ENCODE measurements around the gene HSPB7. TPM values are rescaled to one million over a fixed set of nuclear protein-coding genes. Genes with fewer than 3 reads are reported as not detected.

The HSPB7 gene
- total RNA-seq, 1 experiment from 2014 or later: not detected

GRCh38 chr1:15993666-15994065 is 24.2 kb downstream of the HSPB7 start:
- H3K36me3 Mint-ChIP-seq (ENCODE audit: insufficient read depth in 1 of 3, low read depth in 3 of 3): no peaks in the 10 kb centered on the region
- Histone ChIP-seq H4K8ac (replicated peaks; ENCODE audit: insufficient read length, low read depth, low read length) (no peak overlapping the region), H3K4me1 (ENCODE audit: insufficient read depth, low read length) (no peaks in the 10 kb centered on the region), H3K4ac (ENCODE audit: low read depth, low read length) (no peak overlapping the region), H4K91ac (ENCODE audit: insufficient read length, low read depth, low read length) (no peak overlapping the region), H3K18ac (ENCODE audit: insufficient read length, low read depth, low read length) (no peak overlapping the region), H3K9me3 (ENCODE audit: control insufficient read depth, low read depth, low read length) (no peaks in the 10 kb centered on the region), H2BK20ac (ENCODE audit: low read depth, low read length, poor library complexity, severe bottlenecking) (no peak overlapping the region), H2BK5ac (ENCODE audit: insufficient read length, low read length) (no peak overlapping the region), H3T11ph (ENCODE audit: low read length) (no peak overlapping the region), H3K27ac (ENCODE audit: insufficient read length, low read depth, low read length) (no peak overlapping the region), H4K20me1 (ENCODE audit: control insufficient read depth, insufficient read depth, insufficient read length) (no peaks in the 10 kb centered on the region), H2AFZ (ENCODE audit: low read length) (no peak overlapping the region), H4K5ac (ENCODE audit: insufficient read length, low read depth, low read length) (no peak overlapping the region), H3K14ac (ENCODE audit: insufficient read depth, low read length) (no peak overlapping the region), H2BK12ac (ENCODE audit: insufficient read length, low read depth, low read length) (no peak overlapping the region), H3K27me3 (ENCODE audit: insufficient read depth, low read length) (no peaks in the 10 kb centered on the region), H2BK15ac (ENCODE audit: low read depth, low read length) (no peak overlapping the region), H3K79me2 (ENCODE audit: insufficient read depth, low read length) (no peaks in the 10 kb centered on the region), H3K23ac (ENCODE audit: insufficient read length, low read depth, low read length) (no peak overlapping the region), H3K23me2 (ENCODE audit: insufficient read length, low read depth, low read length, poor library complexity, severe bottlenecking) (no peaks in the 10 kb centered on the region), H3K4me2 (ENCODE audit: insufficient read depth, insufficient read length, low read length) (no peak overlapping the region), H3K9ac (ENCODE audit: extremely low read depth, insufficient read length, low read length) (no peak overlapping the region), H2BK120ac (ENCODE audit: low read depth, low read length, poor library complexity, severe bottlenecking) (no peak overlapping the region), H3K56ac (ENCODE audit: insufficient read length, low read depth, low read length) (no peak overlapping the region), H2AK5ac (ENCODE audit: insufficient read length, low read length) (no peak overlapping the region), H3K79me1 (ENCODE audit: insufficient read depth, low read depth, low read length, poor library complexity, severe bottlenecking) (no peaks in the 10 kb centered on the region)
- H3K4me3 Mint-ChIP-seq: no peak overlapping the region
- no CpG with 5 or more reads among the region's 15 CpGs for WGBS (ENCODE audit: extremely low coverage, insufficient read length, low lambda C conversion rate)
- no peaks in the 10 kb centered on the region for H3K9me3 Mint-ChIP-seq
- no peak overlapping the region for H3K27ac Mint-ChIP-seq
- H3K27me3 Mint-ChIP-seq (ENCODE audit: low read depth): peaks cover 14% of the 10 kb centered on the region
- H3K4me1 Mint-ChIP-seq: no peaks in the 10 kb centered on the region
- no peak for DNase-seq
- no peak for TF ChIP-seq CTCF (conservative IDR thresholded peaks at IDR 0.05)
